GM15510 (cell line): ENCODE data around the gene PALD1.
A peak's percentile ranks its signal among the peaks of the same experiment; 100 is the strongest.

ENCODE experiments used
- POLR2A ChIP-seq: IDR thresholded peaks from 3 replicates; pipeline ENCODE4 v1.6.1; 2011; ENCODE audit warnings: borderline replicate concordance; ENCODE audit not compliant: insufficient read length; ENCODE audit errors: extremely low read depth

Gene PALD1

GRCh38 chr10:70474780-70475179 is 3.8 kb upstream of the PALD1 start:
- TF ChIP-seq POLR2A: no peak

- TF ChIP-seq POLR2A: no peak
These were observed 2.9 kb upstream of the PALD1 start for GRCh38 chr10:70475661-70476060.

GRCh38 chr10:70476249-70477035 is 2.1 kb upstream of the PALD1 start:
- no peak for TF ChIP-seq POLR2A

DNA sequence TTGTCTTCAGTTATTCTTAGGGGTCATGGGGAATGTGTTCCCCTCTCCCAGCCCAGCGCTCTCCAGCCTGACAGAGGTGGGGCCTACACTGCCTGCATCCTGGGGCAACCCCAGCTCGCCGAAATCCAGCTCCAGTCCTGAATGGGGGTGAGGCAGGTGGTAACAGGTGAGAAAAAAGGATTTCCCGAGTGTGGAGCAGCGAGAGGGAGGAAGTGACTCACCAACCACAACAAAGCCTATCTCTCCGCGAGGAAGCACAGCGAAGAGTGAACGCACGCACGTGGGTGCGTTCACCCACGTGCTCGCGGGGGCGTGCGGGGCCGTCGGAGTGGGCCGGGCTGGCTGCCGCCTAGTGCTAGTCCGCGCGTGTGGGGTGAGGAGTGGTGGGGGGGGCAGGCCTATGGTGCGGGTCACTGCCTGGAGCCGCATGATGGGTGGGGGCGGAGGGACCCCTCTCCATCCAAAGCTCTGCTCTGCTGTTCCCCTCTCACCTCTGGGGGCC is 855 bp upstream of the PALD1 start:
- no peak for TF ChIP-seq POLR2A

GRCh38 chr10:70479165-70479581 is 606 bp downstream of the PALD1 start:
- TF ChIP-seq POLR2A: no peak

- no peak for TF ChIP-seq POLR2A
These were observed 1.2 kb downstream of the PALD1 start for GRCh38 chr10:70479626-70480238.

DNA sequence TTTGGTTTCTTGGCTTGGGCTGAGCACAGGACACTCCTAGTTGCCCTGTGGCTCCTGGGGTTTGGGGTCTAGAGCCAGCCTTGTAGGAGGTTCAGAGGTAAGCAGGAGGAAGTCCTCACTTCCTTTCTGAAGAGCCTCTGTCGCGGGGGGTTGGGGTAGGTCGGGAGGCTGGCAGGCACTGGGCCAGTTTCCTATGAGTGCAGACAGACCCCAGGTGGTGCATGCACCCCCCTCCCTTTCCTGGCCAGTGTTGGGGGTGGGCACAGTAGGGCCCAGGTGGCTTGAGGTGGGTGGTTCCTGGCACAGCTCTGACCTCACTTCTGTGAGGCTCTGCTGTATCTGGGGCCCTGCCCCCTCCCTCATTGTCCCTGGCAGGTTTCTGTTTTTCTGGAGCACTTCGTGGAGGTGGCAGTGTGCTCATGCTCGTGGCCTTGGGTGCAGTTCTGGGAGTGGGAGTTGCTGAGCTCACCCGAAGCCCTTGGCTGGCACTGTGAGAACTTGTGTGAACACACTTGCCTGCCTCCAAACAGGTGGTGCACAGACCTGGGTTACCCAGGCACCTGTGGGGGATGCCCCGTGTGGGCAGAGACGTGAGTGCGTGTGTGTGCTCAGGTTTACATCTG is 1.8 kb downstream of the PALD1 start:
- no peak for TF ChIP-seq POLR2A

DNA sequence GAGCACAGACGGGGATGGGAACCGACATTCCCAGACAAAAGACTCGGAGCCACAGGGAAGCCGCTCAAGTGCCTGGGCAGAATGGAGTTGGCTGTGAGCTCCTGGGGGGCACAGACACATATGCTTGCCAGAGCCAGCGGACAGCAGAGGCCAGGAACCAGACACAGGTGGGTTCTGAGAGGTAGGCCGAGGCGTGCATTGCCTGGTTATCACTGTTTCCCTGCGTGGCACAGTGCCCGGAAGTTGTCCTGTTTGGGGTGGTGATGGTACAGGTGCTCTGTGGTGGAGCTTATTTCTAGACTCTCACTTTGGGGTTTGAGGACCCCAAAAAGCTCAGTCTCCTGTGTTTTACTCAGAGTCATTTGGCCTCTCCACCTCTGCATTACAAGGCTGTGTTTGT is 2.5 kb downstream of the PALD1 start:
- TF ChIP-seq POLR2A: no peak

DNA sequence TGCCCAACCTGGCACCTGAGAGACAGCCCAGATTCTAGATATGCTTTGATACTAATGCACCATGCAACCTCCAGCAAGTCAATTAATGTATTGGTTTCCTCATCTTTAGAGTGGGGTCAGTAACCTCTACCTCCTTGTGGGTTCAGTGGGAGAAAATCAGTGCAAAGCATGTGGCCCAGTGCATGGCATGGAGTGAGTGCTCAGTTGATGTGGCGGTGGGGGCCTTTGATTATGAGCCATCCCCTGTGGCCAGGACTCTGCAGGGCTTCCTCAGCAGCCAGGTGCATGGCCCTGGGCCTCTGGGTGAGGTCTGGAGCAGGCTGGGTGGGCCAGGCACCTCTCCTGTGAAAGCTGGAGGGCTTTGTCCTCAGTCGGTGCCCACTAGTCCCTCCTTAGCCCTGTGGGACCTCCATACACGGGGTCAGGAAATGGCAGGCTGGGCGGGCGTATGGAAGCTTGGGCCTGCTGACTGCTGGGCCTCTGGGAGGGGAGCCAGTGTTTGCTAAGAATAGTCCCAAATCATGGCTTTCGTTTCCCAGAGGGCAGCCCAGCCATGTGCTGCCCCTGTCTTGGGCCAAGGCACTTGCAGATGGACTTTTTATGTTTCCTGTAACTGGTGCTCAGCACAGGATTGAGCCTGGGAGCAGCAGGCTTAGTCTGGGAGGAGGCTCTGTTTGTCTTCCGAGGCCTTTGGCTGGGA is 3.4 kb downstream of the PALD1 start:
- no peak for TF ChIP-seq POLR2A

- no peak for TF ChIP-seq POLR2A
These were observed 4.6 kb downstream of the PALD1 start for GRCh38 chr10:70482982-70483760.

DNA sequence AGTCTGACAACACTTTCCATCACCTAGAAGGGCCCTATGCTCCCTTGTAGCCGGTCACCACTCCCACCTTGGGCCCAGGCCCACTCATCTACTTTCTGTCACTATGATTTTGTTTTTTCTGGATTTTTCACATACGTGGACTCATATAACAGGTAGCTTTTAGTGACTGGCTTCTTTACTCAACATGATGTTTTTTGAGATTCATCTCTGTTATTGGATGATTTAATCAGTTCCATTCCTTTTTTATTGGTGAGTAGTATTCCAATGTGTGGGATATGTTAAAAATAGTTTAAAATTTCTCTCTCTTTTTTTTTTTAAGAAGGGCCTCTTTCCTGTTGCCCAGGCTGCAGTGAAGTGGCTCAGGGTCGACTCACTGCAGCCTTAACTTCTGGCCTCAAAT is 9.3 kb downstream of the PALD1 start:
- TF ChIP-seq POLR2A: no peak

- TF ChIP-seq POLR2A: no peak
These were observed 11.6 kb downstream of the PALD1 start for GRCh38 chr10:70490142-70490541.

- no peak for TF ChIP-seq POLR2A
These were observed 13.0 kb downstream of the PALD1 start for GRCh38 chr10:70491614-70492013.

DNA sequence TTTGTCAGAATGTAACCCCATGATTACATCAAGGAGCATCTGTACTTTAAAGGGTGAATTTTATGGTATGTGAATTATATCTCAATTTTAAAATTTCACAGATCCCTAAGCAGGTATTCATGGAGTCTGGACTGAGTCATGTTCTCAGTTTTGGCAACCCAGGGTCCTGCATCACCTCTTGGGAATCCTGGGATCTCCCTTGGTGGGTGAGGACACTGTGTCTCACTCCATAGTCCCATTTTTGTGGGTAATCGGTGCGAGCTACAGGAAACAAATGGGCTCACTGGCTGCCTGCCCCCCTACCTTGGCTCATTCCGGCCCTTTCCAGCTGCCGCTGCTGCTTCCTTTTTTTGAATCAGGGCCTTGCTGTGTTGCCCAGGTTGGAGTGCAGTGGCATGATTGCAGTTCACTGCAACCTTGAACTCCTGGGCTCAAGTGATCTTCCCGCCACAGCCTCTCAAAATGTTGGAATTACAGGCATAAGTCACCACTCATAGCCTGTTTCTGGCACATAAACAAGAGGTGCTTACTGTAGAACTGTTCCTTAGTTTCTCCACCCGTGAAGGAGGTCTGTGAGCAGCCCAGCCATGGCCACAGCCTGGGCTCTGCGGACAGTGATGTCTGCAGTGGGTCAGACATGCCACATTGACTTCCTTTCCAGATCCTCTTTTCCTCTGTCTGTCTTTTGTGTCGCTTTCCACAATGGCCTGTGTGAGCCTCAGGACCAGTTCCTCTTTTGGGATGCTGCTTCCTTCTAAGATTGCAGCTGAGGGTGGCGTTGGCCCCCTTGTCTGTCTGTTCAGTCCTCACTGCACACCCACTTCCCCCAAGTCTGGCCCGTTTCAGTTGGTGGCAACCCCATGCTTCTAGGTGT is 14.5 kb downstream of the PALD1 start:
- TF ChIP-seq POLR2A: no peak

GRCh38 chr10:70493660-70494234 is 15.2 kb downstream of the PALD1 start:
- peak; percentile 24 for TF ChIP-seq POLR2A
